ENCODE results near the gene PXN.
"Not testable (repeated sequence)": the region's sequence is repeated elsewhere in the genome, so short reads cannot be mapped to it uniquely, and the experiment has no call there.

The PXN gene

DNA sequence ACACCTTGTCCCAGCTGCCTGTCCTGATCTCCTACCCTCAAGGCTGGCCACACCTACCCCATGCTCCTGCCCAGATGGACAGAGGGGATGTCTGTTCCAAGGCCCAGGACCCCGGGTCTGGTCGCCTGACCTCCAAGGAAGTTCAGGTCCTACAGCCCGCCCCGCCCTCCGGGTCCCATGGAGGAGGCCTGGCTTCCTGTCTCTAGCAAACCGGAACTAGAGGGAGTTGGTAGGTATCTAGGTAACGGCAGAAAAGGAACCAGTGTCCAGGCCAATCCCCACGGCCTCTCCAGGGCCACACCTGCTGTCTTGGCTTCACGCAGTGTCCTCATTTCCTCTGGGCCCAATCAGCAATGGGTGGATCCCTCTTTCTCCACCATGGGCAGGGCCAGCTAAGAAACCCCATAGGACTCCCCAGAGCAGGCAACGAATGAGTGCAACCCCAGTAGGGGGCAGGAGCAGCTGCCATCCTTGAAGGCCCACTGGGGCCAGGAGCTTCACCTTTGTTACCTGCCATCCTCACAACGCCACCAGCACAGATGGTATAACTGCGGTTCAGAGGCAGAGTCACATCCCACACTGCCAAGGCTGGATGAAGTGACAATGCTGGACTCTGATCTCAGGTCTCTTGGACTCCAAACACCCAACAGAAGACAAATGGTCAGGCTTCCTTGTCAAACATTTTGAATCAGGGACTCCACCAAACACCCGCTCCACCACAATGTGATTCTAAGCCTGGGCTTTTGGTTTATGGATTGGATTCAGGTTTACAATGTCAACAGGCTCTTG is 39.5 kb downstream of the PXN start:
- no peak for DNase-seq (ENCODE audit: low read depth)

DNA sequence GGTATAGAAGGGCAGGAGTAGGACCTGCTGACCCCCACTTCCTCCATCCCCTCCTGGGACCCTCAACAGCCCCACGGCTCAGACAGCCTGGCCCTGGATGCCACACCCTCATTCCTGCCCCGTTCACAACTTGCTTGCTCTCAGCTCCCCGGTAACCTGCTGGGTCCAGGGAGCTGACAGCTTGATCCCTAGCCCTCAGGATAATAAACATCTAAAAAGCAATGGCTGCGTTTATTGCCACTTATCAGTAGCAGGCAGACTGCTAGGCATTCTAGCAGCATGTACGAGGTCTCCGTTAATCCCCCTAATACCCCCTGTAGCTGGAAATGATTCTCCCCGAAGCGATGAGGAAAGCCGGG is 40.4 kb downstream of the PXN start:
- DNase-seq (ENCODE audit: low read depth): no peak

DNA sequence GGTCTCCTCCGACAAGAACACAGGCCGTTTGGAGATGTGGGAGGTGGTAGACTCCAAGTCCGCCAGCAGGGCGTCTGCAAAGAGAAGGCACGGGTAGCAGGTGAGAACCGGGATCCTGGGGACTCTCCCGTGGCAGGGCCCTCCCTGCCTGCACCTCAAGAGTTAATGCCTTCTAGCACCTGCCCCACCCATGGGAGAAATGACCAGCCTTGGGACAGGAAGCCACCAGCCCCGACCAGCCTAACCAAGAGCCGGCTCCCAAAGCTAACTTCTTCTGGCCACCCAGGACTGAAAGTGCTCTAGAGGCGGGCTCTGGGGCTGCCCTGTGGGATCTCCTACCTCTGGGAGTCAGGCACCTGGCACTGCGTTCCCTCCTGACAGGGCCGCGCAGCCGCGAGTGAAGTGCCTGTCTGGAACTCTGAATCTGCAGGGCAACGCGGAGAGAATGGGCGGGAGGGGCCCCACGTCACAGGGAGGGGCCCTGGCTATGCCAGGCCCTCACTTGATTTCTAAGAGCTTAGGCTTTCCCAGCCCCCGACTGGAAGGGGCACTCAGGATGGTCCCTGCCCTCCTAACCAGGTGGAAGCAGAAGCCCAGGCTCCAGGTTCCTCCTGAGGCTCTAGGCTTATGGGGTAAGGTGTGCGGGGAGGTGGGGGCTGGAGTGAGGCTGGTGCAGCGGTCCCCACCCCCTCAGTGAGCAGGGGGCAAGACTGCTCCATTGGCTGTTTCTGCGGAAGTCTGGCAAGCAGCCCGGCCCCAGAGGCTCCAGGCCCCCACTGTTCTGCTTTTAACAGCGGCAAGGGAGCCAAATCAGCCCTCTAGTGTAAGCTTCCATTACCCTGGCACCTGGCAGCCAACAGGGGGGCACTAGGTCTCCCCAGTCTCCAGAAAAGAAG is 41.0 kb downstream of the PXN start:
- DNase-seq (ENCODE audit: low read depth): no peak

DNA sequence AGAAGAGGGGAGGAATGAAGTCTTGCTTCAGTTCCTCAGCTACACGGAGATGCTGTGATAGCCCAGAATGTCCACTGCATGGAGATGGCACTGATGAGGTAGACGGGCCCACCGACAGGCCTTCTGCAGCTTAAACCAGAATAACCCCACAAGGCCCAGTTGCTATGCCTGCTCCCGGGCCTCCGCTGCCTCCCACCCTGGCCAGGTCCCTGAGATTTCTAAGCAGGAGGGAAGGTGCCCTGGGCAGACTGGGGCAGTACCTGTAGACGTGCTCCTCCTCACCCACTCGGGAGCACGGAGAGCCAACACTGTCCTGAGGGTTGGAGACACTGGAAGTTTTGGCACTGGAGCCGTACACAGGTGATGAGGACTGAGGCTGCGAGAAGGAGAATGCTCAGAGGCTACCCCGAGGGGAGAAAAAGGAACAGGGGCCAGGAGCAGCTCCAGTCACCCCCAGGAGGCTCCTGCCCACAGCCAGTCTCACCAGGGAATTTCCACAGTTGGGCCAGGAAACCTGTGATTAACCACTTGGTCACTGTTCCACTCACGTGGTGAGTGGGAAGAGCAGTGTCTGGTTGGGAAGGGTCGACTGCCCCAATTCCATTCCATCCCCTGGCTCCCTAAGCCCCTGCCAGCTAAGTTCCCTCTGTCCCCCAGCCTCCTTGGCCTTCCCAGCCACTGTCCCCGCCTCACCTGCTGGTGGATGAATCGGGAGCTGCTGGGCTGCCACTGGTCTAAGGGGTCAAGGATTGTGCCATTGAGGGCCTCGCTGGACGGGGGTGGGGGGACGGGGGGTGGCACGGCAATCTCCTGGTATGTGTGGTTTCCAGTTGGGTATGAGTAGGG is 41.8 kb downstream of the PXN start:
- DNase-seq (ENCODE audit: low read depth): no peak

DNA sequence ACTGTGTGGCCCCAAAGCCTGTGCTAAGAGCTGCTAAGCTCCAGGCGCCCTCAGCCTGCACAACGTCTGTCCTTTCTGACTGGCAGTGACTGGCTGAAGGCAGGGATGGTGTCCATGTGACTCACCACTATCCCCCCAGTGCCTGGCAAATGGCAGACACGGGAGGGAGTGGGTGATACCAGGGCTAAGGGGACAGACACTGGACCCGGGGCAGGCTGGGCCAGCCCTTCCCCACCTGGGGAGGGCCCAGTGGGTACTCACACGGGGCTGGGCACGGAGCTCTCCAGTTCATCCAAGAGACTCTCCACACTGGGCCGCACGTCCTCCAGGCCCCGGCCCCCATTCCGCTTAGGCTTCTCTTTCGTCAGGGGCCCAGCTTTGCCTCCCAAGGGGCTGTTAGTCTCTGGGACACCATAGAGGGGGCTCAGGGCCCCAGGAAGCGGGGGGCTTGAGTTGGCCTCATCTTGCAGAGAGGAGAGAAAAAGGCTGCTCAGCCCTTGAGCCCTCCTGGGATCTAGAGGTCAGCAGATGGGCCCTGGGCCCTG is 43.2 kb downstream of the PXN start:
- no peak for DNase-seq (ENCODE audit: low read depth)

DNA sequence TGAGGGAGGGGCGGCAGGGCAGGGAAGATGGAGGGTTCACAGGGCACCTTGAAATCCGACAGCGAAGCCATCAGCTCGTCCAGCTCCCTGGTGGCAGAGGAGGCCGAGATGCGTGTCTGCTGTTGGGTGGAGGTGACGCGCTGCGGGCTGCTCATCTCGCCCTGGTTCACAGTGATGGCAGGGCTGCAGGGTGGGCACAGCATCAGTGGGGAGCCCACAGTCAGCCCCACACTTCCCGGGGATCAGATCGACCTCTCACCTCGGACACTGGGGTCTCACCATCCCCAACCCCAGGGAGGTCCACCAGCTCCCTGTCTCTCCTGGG is 44.0 kb downstream of the PXN start:
- DNase-seq (ENCODE audit: low read depth): no peak

DNA sequence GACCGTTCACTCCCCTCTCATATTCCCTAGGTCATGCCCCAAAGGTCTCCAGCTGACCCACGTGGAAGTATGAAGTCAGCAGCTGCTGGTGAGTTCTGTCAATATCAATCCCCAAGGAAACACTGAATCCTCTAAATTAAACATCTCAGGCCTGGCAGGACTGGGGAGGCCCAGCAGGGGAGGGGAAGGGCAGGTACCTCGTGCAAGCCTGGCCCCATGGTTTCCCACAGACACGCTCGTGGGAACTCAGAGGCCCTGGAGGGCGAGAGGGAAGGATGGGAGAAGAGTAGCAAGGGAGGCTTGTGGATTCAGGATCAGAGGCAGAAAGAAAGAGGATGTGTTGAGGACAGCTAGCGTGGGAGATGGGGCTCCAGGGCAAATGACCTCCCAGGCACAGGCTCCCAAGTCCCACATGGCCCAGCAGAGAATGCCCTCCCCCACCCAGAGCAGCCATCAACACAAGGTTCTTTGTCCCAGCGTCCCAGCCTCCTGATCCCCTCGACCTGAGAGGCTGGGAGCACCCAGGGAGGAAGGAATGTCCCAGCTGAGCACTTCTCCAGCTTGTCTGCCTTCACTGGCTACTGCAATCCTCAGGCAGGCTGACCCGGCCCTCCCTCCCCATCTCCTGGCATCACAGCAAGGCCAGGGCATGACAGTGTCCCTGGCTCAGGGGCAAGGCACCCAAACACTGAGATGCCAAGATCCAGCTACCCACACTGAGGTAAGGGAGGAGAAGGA is 44.5 kb downstream of the PXN start:
- DNase-seq (ENCODE audit: low read depth): no peak

DNA sequence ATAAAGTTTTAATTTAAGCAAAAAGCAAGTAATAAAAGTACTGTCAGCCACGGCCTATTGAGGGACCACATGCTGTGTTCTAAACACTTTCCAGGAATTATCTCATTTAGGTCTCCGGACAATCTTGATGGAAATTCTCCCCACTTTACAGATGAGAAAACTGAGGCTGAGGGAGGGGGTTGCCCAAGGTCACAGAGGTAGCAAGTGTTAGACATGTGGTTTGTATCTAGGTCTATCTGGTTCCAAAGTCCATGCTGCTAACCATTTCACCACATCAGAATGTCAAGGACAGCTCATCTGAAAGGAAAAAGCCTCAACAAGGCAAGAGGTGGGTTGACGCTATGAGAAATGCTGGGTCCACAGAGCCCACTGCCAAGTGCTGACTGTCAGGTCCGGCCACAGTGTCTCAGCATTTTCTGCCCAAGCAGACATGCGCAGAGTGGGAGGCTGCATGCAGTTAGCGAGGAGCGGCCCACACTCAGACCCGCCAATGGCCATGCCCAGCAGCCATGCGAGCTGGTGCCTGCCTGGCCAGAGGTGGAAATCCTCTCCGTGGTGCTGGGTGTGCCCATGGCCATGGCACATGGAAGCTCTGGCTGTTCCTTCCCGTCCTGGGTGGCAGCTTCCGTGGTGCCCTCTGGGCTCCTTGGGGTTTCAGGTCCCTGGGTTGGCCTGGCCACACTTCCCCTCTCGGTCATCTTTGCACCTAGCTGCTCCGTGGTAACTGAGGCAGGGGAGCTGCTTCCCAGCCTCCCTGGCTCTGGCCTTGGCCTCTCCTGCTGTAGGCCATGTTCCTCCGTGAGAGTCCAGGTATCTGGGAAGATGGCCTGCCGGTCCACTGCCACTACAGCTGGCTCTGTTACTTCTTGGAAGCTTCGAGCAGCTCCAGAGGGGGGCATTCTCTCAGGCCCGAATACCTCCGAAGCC is 46.6 kb downstream of the PXN start:
- DNase-seq (ENCODE audit: low read depth): no peak

DNA sequence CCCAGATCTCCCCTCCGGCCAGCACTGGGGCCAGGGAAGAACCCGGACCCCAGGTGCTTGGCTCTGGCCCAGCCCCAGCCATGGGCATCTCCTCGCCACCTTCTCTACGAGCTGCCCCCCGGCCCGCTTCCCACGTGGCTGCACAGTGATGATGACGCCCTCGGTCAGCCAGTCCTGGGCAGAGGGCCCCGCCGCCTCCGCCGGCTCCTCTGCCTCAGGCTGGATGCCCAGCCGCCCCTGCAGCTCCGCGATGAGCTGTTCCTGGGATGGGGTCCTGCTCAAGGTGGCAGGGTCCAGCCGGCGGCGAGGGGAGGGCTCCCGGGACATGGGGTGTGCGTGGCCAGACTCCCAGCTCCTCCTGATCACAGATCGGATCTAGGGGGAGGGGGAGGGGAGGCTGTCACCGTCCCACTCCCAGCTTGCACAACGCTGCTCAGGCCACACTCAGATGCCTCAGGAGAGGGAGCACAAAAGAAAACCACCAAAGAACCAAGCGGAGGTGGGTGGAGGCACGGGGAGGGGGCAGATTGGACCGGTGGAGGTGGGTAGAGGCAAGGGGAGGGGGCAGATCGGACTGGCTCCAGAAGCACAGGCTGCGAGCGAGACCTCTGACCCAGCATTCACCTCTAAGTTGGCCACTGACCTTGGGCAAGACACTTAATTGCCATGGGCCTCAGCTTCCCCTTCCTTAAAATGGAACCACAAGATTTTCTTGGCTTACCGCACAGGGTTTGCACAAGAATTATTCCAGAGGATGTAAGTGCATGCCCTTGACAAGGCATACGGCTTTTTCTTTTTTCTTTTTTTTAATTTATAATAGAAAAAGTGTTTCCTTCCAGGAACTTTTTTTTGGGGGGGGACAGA is 48.6 kb downstream of the PXN start:
- DNase-seq (ENCODE audit: low read depth): no peak

DNA sequence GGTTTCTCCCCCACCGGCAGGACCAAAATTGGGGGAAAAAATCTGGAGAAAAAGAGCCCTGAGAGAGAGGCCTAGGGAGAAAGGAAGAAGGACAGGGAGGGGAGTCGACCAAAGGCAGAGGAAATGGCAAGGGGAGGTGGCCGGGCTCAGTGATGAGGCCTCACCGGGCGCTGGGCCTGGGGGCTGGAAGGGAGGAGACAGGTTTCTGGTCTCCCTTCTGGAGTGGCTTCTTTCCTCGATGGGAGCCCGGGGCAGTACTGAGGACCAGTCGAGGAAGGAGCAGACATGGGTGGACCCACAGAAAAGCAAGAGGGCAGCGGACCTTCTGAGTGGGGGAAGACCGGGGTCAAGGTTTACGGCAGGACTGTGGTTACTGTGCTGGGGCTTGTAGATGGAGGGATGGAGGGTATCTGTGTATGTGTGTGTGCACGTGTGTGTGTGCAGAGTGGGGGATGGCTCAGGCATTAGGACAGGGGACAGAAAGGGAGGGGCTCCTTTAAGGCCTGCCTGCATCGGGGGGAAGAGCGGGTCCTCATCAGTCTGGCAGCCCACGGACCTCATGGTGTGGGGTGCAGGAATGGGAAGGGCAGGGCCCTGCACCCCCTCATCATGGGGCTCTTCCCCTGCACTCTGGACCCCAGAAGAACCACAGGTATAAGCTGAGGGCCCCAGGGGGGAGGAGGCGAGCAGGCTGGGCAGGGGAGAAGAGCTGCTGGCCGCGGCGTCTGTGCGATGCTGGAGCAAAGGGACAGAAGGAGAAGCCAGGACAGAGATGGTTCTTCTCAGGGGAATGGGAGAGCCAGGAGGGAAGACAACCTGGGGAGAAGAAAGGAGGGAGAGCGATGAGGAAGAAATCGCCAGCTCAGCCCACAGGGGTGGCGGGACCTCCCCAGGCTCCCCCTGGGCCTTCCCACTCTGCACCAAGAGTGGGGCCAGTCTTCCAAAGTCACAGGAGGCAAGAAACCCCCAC is 49.5 kb downstream of the PXN start:
- no peak for DNase-seq (ENCODE audit: low read depth)

DNA sequence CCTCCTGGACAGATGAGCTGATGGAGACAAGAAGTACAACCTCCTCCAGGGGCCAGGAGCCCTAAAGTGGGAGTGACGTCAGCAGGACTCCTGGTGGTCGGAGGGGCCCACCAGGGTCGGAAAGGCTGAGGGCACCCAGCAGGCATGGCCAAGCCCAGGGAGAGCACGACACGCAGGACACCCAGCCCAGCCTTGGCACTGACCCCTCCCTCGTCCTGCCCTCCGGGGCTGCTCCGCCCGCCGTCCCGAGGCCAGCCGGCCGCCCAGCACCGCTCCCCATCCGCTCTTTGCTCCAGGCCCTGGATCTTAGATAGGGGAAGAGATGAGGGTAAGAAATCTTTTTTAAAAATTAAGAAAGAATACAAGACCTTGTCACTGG is 50.2 kb downstream of the PXN start:
- DNase-seq (ENCODE audit: low read depth): no peak

DNA sequence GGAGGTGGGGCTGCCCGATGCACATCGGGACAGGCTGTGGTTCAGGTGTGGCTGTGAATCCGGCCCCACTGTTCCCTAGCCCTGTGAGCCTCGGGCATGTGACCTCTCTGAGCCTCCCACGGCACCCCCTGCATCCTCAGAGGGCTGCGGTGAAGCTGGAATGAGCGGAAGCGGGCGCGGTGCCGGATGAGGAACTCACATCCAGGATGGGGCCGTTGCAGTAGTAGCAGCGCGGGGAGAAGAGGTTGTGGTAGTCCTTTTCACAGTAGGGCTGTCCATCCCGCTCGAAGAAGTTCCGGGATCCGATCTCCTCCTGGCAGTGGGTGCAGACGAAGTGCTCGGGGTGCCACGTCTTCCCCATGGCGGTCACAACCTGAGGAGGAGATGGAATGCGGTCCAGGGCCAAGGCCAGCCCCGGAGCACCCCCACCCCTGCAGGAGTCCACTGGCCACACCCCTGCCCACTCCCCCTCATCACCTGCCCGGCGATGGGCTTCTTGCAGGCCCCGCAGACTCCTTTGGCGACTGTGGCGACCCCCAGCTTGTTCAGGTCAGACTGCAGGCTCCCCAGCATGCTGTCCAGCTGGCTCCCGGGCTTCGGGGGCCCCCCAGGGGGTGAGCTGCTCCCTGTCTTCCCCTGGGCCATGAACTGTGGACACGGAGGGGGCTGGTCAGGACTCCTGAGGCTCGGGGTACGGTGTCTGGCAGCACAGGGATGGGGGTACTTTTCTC is 50.7 kb downstream of the PXN start:
- no peak for DNase-seq (ENCODE audit: low read depth)

DNA sequence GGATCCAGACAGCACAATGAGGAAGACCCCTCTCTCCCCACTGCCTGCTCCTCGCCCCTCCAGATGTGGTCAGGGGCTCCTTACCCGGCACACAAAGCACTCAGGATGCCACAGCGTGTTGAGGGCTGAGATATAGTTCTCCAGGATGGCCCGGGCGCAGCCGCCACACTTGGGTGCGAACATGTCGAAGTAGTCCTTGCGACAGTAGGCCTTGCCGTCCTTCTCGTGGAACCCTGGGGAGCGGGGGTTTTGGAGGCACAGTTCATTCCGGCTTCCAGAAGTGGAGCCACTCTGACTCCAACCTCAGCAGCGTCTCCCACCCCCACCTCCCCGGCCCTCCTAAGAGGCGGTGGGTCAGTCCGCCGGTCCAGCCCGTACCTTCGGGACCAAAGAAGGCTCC is 51.8 kb downstream of the PXN start:
- DNase-seq (ENCODE audit: low read depth): no peak

DNA sequence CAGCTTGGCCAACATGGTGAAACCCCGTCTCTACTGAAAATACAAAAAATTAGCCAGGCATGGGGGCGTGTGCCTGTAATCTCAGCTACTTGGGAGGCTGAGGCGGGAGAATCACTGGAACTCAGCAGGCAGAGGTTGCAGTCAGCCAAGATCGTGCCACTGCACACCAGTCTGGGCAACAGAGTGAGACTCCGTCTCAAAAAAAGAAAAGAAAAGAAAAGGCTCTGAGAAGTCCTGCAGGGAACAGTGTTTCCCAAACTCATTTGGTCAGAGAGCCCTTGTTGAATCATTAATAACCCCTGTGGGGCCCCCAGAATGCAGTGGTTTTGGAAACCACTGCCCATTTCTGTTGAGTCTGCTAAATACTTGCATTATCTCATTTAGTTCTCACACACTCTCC is 52.3 kb downstream of the PXN start:
- not testable (repeated sequence) for DNase-seq (ENCODE audit: low read depth)

DNA sequence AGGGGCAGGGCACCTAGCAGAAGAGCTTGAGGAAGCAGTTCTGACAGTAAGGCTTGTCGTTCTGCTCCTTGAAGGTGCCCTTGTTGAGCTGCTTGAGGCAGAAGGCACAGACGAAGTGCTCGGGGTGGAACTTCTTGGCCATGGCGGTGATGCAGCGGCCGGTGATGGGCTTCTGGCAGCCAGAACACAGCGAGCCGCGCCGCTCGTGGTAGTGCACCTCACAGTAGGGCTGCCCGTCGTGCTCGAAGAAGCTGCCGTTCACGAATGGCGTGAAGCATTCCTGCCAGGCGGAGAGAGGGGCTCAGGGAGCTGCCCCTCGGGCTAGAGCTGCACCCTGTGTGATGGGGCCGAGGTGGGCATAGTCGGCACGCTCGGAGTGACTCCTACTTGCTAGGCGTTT is 53.2 kb downstream of the PXN start:
- no peak for DNase-seq (ENCODE audit: low read depth)

DNA sequence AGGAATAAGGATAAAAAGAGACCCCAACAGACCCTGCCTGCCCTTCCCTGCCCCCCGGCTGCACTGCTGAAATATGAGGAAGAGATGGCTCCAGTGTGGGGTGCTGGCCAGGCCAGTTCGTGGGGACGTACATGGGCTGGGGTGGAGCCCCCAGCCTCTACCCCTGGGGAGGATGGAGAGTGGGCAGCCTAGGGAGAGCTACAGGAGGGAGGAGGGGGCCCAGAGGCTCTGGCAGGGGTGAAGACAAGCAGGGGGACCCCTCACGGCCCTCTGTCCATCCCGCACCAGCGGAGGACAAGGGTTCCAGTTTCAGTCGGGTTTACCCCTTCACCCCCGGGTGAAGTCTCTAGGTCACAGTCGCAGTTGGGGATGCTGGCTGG is 53.6 kb downstream of the PXN start:
- no peak for DNase-seq (ENCODE audit: low read depth)

DNA sequence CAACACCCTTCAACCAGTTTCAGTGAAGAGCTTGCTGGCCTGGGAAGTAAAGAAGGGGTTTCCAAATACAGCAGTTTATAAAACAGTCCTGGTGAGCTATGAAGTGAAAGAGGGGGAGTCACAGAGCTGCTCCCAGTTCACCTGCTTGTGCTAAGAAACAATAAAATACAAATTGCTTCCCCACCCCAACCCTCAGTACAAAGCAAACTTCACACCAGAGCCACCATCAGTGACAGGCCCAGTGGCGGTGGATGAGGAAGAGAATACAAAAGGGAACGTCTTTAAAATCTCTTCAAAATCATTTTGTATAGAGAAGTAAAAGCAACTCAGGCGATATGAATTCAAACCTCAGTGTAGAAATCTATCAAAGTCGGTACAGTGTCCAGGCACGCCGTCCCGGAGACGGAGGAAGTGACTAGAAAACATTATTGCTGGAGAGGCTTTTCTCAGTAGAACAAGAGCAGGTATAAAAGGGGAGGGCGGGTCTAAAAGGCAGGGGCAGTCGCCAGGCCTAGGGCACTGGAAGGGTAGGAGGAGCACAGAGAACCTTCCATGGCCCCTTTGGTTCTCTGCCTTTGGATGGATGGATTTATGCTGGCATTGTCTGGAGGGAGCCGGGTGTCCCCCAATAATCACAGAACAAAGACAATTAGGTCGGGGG is 54.2 kb downstream of the PXN start:
- no peak for DNase-seq (ENCODE audit: low read depth)

Data from stimulated activated CD8-positive, alpha-beta memory T cell treated with anti-CD3 and anti-CD28 coated beads, Interleukin-12 subunit alpha, Interleukin-12 subunit beta, amount 100 ng/mL, for 1 hour (primary cell).